ENCODE data around the gene DNAI1.

Gene DNAI1

GRCh38 chr9:34514816-34515215 is 56.2 kb downstream of the DNAI1 start:
- no peaks in the 10 kb centered on the region for H3K79me2 ChIP-seq (ENCODE audit: insufficient read depth, low read length)
- no peaks in the 10 kb centered on the region for H3F3A ChIP-seq (ENCODE audit: insufficient read depth, low read length)
- H3K27me3 ChIP-seq (ENCODE audit: insufficient read depth, low read length): no peaks in the 10 kb centered on the region
- H3K4me3 ChIP-seq (ENCODE audit: low read depth, low read length, poor library complexity, severe bottlenecking): no peak overlapping the region
- no peak overlapping the region for H3K27ac ChIP-seq (ENCODE audit: low read depth, low read length, poor library complexity, severe bottlenecking)
- H4K20me1 ChIP-seq (ENCODE audit: insufficient read depth, low read length): no peaks in the 10 kb centered on the region
- H3K9ac ChIP-seq (ENCODE audit: low read length): no peak overlapping the region
- H3K4me1 ChIP-seq (ENCODE audit: insufficient read depth, low read length, severe bottlenecking): no peaks in the 10 kb centered on the region
- TF ChIP-seq EZH2 (IDR thresholded peaks at IDR 0.05; ENCODE audit: borderline replicate concordance, low read length): no peak
- TF ChIP-seq, protein P1, sequence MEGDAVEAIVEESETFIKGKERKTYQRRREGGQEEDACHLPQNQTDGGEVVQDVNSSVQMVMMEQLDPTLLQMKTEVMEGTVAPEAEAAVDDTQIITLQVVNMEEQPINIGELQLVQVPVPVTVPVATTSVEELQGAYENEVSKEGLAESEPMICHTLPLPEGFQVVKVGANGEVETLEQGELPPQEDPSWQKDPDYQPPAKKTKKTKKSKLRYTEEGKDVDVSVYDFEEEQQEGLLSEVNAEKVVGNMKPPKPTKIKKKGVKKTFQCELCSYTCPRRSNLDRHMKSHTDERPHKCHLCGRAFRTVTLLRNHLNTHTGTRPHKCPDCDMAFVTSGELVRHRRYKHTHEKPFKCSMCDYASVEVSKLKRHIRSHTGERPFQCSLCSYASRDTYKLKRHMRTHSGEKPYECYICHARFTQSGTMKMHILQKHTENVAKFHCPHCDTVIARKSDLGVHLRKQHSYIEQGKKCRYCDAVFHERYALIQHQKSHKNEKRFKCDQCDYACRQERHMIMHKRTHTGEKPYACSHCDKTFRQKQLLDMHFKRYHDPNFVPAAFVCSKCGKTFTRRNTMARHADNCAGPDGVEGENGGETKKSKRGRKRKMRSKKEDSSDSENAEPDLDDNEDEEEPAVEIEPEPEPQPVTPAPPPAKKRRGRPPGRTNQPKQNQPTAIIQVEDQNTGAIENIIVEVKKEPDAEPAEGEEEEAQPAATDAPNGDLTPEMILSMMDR (IDR thresholded peaks at IDR 0.05; ENCODE audit: low read length): no peak
- no peaks in the 10 kb centered on the region for H3K36me3 ChIP-seq (ENCODE audit: insufficient read depth, low read length)
- H3K9me3 ChIP-seq (ENCODE audit: low read length): no peaks in the 10 kb centered on the region
- H3K4me2 ChIP-seq (ENCODE audit: low read length): no peak overlapping the region
- H2AFZ ChIP-seq (ENCODE audit: low read length): no peak overlapping the region
- no peaks in the 10 kb centered on the region for H3K9me2 ChIP-seq (ENCODE audit: low read depth, low read length)

GRCh38 chr9:34515959-34516358 is 57.4 kb downstream of the DNAI1 start:
- H3K9me2 ChIP-seq (ENCODE audit: low read depth, low read length): no peaks in the 10 kb centered on the region
- no peaks in the 10 kb centered on the region for H4K20me1 ChIP-seq (ENCODE audit: insufficient read depth, low read length)
- H3K27me3 ChIP-seq (ENCODE audit: insufficient read depth, low read length): 0 out of 2 replicates have a peak, but pooled peaks cover 5% of the 10 kb centered on the region
- no peaks in the 10 kb centered on the region for H3F3A ChIP-seq (ENCODE audit: insufficient read depth, low read length)
- TF ChIP-seq EZH2 (IDR thresholded peaks at IDR 0.05; ENCODE audit: borderline replicate concordance, low read length): no peak
- TF ChIP-seq, protein P1 (IDR thresholded peaks at IDR 0.05; ENCODE audit: low read length): no peak
- no peak overlapping the region for H3K4me3 ChIP-seq (ENCODE audit: low read depth, low read length, poor library complexity, severe bottlenecking)
- no peak overlapping the region for H3K27ac ChIP-seq (ENCODE audit: low read depth, low read length, poor library complexity, severe bottlenecking)
- H3K4me2 ChIP-seq (ENCODE audit: low read length): no peak overlapping the region
- no peaks in the 10 kb centered on the region for H3K9me3 ChIP-seq (ENCODE audit: low read length)
- no peaks in the 10 kb centered on the region for H3K36me3 ChIP-seq (ENCODE audit: insufficient read depth, low read length)
- no peaks in the 10 kb centered on the region for H3K4me1 ChIP-seq (ENCODE audit: insufficient read depth, low read length, severe bottlenecking)
- H2AFZ ChIP-seq (ENCODE audit: low read length): no peak overlapping the region
- H3K79me2 ChIP-seq (ENCODE audit: insufficient read depth, low read length): no peaks in the 10 kb centered on the region
- H3K9ac ChIP-seq (ENCODE audit: low read length): no peak overlapping the region

DNA sequence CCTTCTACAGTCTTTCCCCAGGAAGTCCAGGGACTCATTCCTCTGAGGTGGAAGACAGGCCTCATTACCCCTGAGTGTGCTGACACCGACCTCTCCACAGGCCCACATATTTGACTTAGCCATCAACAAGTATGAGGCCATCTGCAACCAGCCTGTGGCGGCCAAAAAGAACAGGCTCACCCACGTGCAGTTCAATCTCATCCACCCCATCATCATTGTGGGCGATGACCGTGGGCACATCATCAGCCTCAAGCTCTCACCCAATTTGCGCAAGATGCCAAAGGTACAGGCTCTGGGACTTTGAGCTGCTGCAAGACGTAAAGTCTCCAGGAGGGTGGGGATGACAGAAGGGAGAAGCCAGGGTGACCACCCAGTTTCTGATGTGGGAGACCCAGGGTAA is 58.6 kb downstream of the DNAI1 start:
- no peak overlapping the region for H3K9ac ChIP-seq (ENCODE audit: low read length)
- no peak for TF ChIP-seq EZH2 (IDR thresholded peaks at IDR 0.05; ENCODE audit: borderline replicate concordance, low read length)
- TF ChIP-seq, protein P1 (IDR thresholded peaks at IDR 0.05; ENCODE audit: low read length): no peak
- H3K4me2 ChIP-seq (ENCODE audit: low read length): no peak overlapping the region
- no peaks in the 10 kb centered on the region for H3K79me2 ChIP-seq (ENCODE audit: insufficient read depth, low read length)
- H3K9me3 ChIP-seq (ENCODE audit: low read length): no peaks in the 10 kb centered on the region
- no peak overlapping the region for H3K27ac ChIP-seq (ENCODE audit: low read depth, low read length, poor library complexity, severe bottlenecking)
- H3K4me1 ChIP-seq (ENCODE audit: insufficient read depth, low read length, severe bottlenecking): no peaks in the 10 kb centered on the region
- no peaks in the 10 kb centered on the region for H3K36me3 ChIP-seq (ENCODE audit: insufficient read depth, low read length)
- H3K9me2 ChIP-seq (ENCODE audit: low read depth, low read length): no peaks in the 10 kb centered on the region
- no peak overlapping the region for H2AFZ ChIP-seq (ENCODE audit: low read length)
- H3F3A ChIP-seq (ENCODE audit: insufficient read depth, low read length): no peaks in the 10 kb centered on the region
- no peak overlapping the region for H3K4me3 ChIP-seq (ENCODE audit: low read depth, low read length, poor library complexity, severe bottlenecking)
- H3K27me3 ChIP-seq (ENCODE audit: insufficient read depth, low read length): peaks cover 15% of the 10 kb centered on the region; the same call in 1 of the 2 replicates
- no peaks in the 10 kb centered on the region for H4K20me1 ChIP-seq (ENCODE audit: insufficient read depth, low read length)

Data from OCI-LY1 (cell line).